Liver (tissue), 9 donors: ENCODE results near the gene MEIOC. TPM values are rescaled to one million over a fixed set of nuclear protein-coding genes. Genes with fewer than 3 reads are reported as not detected.
"Not testable (repeated sequence)": the region's sequence is repeated elsewhere in the genome, so short reads cannot be mapped to it uniquely, and the experiment has no call there.

Experiments
- DNase-seq: peaks from one replicate; pipeline ENCODE4 v3.0.0-alpha.2; 2017; ENCODE audit warnings: low spot score
- H3K27ac ChIP-seq, 2 donors: one replicate each; pipeline ENCODE4 v1.7.0; 2013; ENCODE audit warnings: inconsistent platforms in 2 of 2, low read length in 2 of 2, control low read depth in 1 of 2, low read depth in 1 of 2, mild to moderate bottlenecking in 1 of 2
- H3K27me3 ChIP-seq, 4 donors: one replicate each; pipeline versions ENCODE4 v1.6.1 to v1.7.0; 2013; ENCODE audit warnings: low read length in 3 of 4, inconsistent platforms in 1 of 4, mild to moderate bottlenecking in 1 of 4, moderate library complexity in 1 of 4; ENCODE audit not compliant: control insufficient read depth in 4 of 4, insufficient read depth in 4 of 4
- H3K36me3 ChIP-seq, 4 donors: one replicate each; pipeline versions ENCODE4 v1.6.1 to v1.7.0; 2013; ENCODE audit warnings: low read length in 3 of 4, mild to moderate bottlenecking in 3 of 4, low read depth in 1 of 4, moderate library complexity in 1 of 4; ENCODE audit not compliant: control insufficient read depth in 4 of 4, insufficient read depth in 3 of 4
- H3K4me1 ChIP-seq, 4 donors: one replicate each; pipeline versions ENCODE4 v1.6.1 to v1.7.0; 2013; ENCODE audit warnings: low read length in 3 of 4, mild to moderate bottlenecking in 3 of 4, moderate library complexity in 1 of 4; ENCODE audit not compliant: control insufficient read depth in 4 of 4, insufficient read depth in 4 of 4
- H3K4me3 ChIP-seq, 3 donors: one replicate each; pipeline versions ENCODE4 v1.6.1 to v1.7.0; 2013; ENCODE audit warnings: low read length in 3 of 3, control low read depth in 1 of 3, low read depth in 1 of 3, mild to moderate bottlenecking in 1 of 3
- H3K9ac ChIP-seq, 2 donors: one replicate each; pipeline ENCODE4 v1.7.0; 2013; ENCODE audit warnings: low read length in 2 of 2, mild to moderate bottlenecking in 2 of 2, moderate library complexity in 2 of 2, control low read depth in 1 of 2, low read depth in 1 of 2
- H3K9me3 ChIP-seq, 4 donors: one replicate each; pipeline versions ENCODE4 v1.6.1 to v1.7.0; 2013; ENCODE audit warnings: low read length in 3 of 4; ENCODE audit not compliant: control insufficient read depth in 4 of 4
- FOXA1 ChIP-seq: IDR thresholded peaks from 2 replicates; pipeline ENCODE4 v1.6.1; 2016; ENCODE audit warnings: antibody characterized with exemption
- HNF4A ChIP-seq, 2 donors: conservative IDR thresholded peaks; 2 replicates each; pipeline ENCODE4 v1.6.1; 2016; ENCODE audit warnings: antibody characterized with exemption in 2 of 2, mild to moderate bottlenecking in 2 of 2
- HNF4G ChIP-seq: IDR thresholded peaks from 2 replicates; pipeline ENCODE4 v1.6.1; 2016; ENCODE audit warnings: antibody characterized with exemption
- NR2F2 ChIP-seq: IDR thresholded peaks from 2 replicates; pipeline ENCODE4 v1.6.1; 2016; ENCODE audit warnings: antibody characterized with exemption
- RAD21 ChIP-seq, 2 donors: IDR thresholded peaks; 2 replicates each; pipeline ENCODE4 v1.6.1; 2016; ENCODE audit warnings: antibody characterized with exemption in 2 of 2, mild to moderate bottlenecking in 2 of 2
- SP1 ChIP-seq: IDR thresholded peaks from 2 replicates; pipeline ENCODE4 v1.6.1; 2018; ENCODE audit warnings: antibody characterized with exemption, mild to moderate bottlenecking
- WGBS: extraction: QIAGEN DNeasy Blood & Tissue Kit; methylation state at CpG from one replicate; pipeline ENCODE4 v1.1.7; 2013; 5-methylcytosine and 5-hydroxymethylcytosine counted together
- polyA plus RNA-seq, 2 donors: library from polyadenylated mRNA; stranded (reverse) in 1 of 2; unstranded in 1 of 2; fragments of 200-250 nt in 1 of 2; fragments of >200 nt in 1 of 2; fragmentation: Nextera tagmentation in 1 of 2; extraction: Ambion mirVana in 1 of 2; gene quantifications; one replicate each; pipeline versions ENCODE4 v1.2.1 to v1.2.3, GENCODE V29; 2013 to 2015
- total RNA-seq, 2 donors: library from RNA; depleted of rRNA; stranded (reverse); fragments of >200 nt; gene quantifications; one replicate each; pipeline ENCODE4 v1.2.3, GENCODE V29; 2014
- TF ChIP-seq, protein P1 (sequence below): IDR thresholded peaks from 2 replicates; pipeline ENCODE4 v1.6.1; 2016; ENCODE audit warnings: antibody characterized with exemption, mild to moderate bottlenecking
- TF ChIP-seq, protein P2 (sequence below): IDR thresholded peaks from 2 replicates; pipeline ENCODE4 v1.6.1; 2016; ENCODE audit warnings: antibody characterized with exemption
- TF ChIP-seq, protein P3 (sequence below): fragments of 150-350 bp; IDR thresholded peaks from 2 replicates; pipeline ENCODE4 v1.5.1; 2017; ENCODE audit warnings: improper control_type of control experiment, low read depth, low read length; ENCODE audit not compliant: missing input control
- donor health status: healthy.
- donor health status: healthy.
- donor health status: healthy.
- donor health status: healthy.
- donor health status: healthy.

MEIOC gene
- total and polyA plus RNA-seq, 4 donors = 0.31 TPM; not detected in 3

DNA sequence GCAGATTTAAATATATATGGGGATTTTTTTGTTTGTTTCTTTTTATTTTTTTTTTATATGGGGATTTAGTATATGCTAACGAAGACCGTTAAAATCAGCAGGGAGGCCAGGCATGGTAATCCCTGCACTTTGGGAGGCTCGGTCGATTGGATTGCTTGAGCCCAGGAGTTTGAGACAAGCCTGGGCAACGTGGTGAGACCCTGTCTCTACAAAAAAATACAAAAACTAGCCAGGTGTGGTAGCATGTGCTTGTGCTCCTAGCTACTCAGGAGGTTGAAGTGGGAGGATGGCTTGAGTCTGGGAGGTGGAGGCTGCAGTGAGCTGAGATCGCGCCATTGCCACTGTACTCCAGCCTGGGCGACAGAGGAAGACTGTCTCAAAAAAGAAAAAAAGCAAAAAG lies 22.3 kb upstream of the MEIOC start:
- Histone ChIP-seq H3K4me1 (no peaks in the 10 kb centered on the region), H3K4me3 (no peak overlapping the region), H3K27me3 (no peaks in the 10 kb centered on the region), H3K9me3 (no peaks in the 10 kb centered on the region), H3K36me3 (no peaks in the 10 kb centered on the region), H3K27ac (no peak overlapping the region), H3K9ac (no peak overlapping the region)
- WGBS = 74% methylated on average over 8 of the region's 8 CpGs
- no peak for DNase-seq
- TF ChIP-seq HNF4A (conservative IDR thresholded peaks at IDR 0.05) (no peak), FOXA1 (no peak)
- TF ChIP-seq, protein P1, sequence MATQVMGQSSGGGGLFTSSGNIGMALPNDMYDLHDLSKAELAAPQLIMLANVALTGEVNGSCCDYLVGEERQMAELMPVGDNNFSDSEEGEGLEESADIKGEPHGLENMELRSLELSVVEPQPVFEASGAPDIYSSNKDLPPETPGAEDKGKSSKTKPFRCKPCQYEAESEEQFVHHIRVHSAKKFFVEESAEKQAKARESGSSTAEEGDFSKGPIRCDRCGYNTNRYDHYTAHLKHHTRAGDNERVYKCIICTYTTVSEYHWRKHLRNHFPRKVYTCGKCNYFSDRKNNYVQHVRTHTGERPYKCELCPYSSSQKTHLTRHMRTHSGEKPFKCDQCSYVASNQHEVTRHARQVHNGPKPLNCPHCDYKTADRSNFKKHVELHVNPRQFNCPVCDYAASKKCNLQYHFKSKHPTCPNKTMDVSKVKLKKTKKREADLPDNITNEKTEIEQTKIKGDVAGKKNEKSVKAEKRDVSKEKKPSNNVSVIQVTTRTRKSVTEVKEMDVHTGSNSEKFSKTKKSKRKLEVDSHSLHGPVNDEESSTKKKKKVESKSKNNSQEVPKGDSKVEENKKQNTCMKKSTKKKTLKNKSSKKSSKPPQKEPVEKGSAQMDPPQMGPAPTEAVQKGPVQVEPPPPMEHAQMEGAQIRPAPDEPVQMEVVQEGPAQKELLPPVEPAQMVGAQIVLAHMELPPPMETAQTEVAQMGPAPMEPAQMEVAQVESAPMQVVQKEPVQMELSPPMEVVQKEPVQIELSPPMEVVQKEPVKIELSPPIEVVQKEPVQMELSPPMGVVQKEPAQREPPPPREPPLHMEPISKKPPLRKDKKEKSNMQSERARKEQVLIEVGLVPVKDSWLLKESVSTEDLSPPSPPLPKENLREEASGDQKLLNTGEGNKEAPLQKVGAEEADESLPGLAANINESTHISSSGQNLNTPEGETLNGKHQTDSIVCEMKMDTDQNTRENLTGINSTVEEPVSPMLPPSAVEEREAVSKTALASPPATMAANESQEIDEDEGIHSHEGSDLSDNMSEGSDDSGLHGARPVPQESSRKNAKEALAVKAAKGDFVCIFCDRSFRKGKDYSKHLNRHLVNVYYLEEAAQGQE = no peak
- TF ChIP-seq, protein P2, sequence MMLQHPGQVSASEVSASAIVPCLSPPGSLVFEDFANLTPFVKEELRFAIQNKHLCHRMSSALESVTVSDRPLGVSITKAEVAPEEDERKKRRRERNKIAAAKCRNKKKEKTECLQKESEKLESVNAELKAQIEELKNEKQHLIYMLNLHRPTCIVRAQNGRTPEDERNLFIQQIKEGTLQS = no peak

DNA sequence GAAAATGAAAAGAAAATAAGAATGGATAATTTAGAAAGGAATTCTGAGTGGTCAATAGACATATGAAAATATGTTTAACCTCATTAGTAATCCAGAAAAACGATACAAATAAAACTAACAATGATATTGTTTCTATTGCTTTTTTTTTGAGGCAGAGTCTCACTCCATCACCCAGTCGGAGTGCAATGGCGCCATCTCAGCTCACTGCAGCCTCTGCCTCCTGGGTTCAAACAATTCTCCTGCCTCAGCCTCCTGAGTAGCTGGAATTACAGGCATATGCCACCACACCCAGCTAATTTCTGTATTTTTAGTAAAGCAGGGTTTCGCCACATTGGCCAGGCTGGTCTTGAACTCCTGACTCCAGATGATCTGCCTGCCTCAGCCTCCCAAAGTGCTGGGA lies 21.9 kb upstream of the MEIOC start:
- H3K27me3 ChIP-seq, H3K27ac ChIP-seq: not testable (repeated sequence)
- WGBS = 62% methylated on average over 4 of the region's 4 CpGs

DNA sequence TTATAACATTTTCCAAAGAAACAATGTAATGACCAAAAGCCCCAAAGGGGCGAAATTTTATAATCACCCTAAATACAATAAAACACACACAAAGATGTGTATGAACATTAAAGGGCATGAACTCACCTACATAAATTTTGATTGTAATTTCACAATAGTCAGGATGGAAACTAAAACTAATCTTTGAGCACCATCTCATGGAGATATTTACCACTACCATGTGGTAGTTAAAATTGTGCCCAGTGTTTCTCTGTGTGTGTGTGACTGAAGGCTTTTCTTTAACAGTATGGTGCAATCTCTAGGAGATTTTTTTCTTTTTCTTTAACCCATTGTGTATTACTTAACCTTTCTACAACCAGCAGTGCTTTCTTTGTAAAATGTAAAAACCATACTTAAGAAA lies 19.7 kb upstream of the MEIOC start:
- no peak overlapping the region for H3K9ac ChIP-seq
- no peaks in the 10 kb centered on the region for H3K9me3 ChIP-seq
- WGBS = 49% methylated on average over 1 of the region's 1 CpG
- no peaks in the 10 kb centered on the region for H3K4me1 ChIP-seq
- TF ChIP-seq RAD21 (IDR thresholded peaks at IDR 0.05) = peak; percentile 56 to 60
- TF ChIP-seq HNF4A (conservative IDR thresholded peaks at IDR 0.05) = no peak
- TF ChIP-seq, protein P3, sequence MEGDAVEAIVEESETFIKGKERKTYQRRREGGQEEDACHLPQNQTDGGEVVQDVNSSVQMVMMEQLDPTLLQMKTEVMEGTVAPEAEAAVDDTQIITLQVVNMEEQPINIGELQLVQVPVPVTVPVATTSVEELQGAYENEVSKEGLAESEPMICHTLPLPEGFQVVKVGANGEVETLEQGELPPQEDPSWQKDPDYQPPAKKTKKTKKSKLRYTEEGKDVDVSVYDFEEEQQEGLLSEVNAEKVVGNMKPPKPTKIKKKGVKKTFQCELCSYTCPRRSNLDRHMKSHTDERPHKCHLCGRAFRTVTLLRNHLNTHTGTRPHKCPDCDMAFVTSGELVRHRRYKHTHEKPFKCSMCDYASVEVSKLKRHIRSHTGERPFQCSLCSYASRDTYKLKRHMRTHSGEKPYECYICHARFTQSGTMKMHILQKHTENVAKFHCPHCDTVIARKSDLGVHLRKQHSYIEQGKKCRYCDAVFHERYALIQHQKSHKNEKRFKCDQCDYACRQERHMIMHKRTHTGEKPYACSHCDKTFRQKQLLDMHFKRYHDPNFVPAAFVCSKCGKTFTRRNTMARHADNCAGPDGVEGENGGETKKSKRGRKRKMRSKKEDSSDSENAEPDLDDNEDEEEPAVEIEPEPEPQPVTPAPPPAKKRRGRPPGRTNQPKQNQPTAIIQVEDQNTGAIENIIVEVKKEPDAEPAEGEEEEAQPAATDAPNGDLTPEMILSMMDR = peak; percentile 13
- TF ChIP-seq HNF4G = no peak
- TF ChIP-seq FOXA1 = no peak
- TF ChIP-seq NR2F2 = no peak
- TF ChIP-seq SP1 = no peak
- H3K36me3 ChIP-seq = no peaks in the 10 kb centered on the region
- DNase-seq = no peak
- H3K27ac ChIP-seq = no peak overlapping the region
- no peaks in the 10 kb centered on the region for H3K27me3 ChIP-seq
- no peak overlapping the region for H3K4me3 ChIP-seq

More for the DNA sequence above, 21.9 kb upstream of the MEIOC start:
- H3K9me3 ChIP-seq, H3K36me3 ChIP-seq, DNase-seq, H3K4me3 ChIP-seq, H3K9ac ChIP-seq, H3K4me1 ChIP-seq: not testable (repeated sequence)
